B cell (primary cell): ENCODE results near the gene ADAMTS17.

Experiments used
- EZH2 ChIP-seq: IDR thresholded peaks from 2 replicates; pipeline ENCODE4 v1.6.1; 2012; ENCODE audit warnings: borderline replicate concordance, low read depth, mild to moderate bottlenecking, moderate library complexity, low read length; ENCODE audit not compliant: insufficient read depth, poor library complexity, severe bottlenecking
- TF ChIP-seq, protein P1 (sequence below): fragments of 200-600 bp; IDR thresholded peaks from one replicate; pipeline ENCODE4 v1.8.0; 2022; ENCODE audit warnings: antibody characterized with exemption, mild to moderate bottlenecking

DNA sequence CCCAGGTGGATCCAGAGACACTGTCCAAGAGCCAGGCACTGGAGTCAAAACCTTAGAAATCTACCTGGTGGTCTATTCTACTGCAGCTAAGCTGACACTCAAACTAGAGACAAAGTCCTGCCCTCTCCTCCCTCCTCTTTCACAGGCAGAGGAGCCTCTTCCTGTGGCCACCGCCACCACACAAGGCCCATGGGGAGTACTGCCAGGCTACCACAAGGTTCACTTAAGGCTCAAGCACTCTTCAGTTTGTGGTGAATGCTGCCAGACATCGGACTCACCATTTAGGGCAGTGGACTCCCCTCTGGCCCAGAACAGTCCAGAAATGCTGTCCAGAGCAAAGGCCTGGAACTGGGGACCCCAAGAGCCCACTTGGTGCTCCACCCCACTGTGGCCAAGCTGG lies 160.9 kb downstream of the ADAMTS17 start:
- no peak for TF ChIP-seq EZH2
- TF ChIP-seq, protein P1, sequence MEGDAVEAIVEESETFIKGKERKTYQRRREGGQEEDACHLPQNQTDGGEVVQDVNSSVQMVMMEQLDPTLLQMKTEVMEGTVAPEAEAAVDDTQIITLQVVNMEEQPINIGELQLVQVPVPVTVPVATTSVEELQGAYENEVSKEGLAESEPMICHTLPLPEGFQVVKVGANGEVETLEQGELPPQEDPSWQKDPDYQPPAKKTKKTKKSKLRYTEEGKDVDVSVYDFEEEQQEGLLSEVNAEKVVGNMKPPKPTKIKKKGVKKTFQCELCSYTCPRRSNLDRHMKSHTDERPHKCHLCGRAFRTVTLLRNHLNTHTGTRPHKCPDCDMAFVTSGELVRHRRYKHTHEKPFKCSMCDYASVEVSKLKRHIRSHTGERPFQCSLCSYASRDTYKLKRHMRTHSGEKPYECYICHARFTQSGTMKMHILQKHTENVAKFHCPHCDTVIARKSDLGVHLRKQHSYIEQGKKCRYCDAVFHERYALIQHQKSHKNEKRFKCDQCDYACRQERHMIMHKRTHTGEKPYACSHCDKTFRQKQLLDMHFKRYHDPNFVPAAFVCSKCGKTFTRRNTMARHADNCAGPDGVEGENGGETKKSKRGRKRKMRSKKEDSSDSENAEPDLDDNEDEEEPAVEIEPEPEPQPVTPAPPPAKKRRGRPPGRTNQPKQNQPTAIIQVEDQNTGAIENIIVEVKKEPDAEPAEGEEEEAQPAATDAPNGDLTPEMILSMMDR: no peak
